K562 (cell line): ENCODE measurements around the gene HMGA1. TPM values are rescaled to one million over a fixed set of nuclear protein-coding genes. Genes with fewer than 3 reads are reported as not detected.

Experiments
- BCOR ChIP-seq: fragments of 450-650 bp; IDR thresholded peaks from 2 replicates; pipeline ENCODE4 v1.6.1; 2016
- CLOCK ChIP-seq: fragments of 250-450 bp; sonication (Bioruptor Pico); IDR thresholded peaks from 2 replicates; pipeline ENCODE4 v1.4.0; 2020; ENCODE audit warnings: mild to moderate bottlenecking, moderate library complexity, borderline replicate concordance
- CREBBP ChIP-seq: IDR thresholded peaks from one replicate; pipeline ENCODE4 v1.6.1; 2012; ENCODE audit warnings: low read depth, mild to moderate bottlenecking, control low read depth, inconsistent platforms, low read length
- ESRRA ChIP-seq: fragments of 450-650 bp; IDR thresholded peaks from 2 replicates; pipeline ENCODE4 v1.6.1; 2014; ENCODE audit warnings: low read depth, mild to moderate bottlenecking, moderate library complexity, borderline replicate concordance
- GABPB1 ChIP-seq: sonication (generic); formaldehyde crosslinking; IDR thresholded peaks from 2 replicates; pipeline ENCODE4 v1.8.0; 2022; ENCODE audit warnings: mild to moderate bottlenecking, missing genetic modification reagents
- HES1 ChIP-seq: fragments of 450-650 bp; IDR thresholded peaks from 2 replicates; pipeline ENCODE4 v1.6.1; 2016; ENCODE audit warnings: low read depth, mild to moderate bottlenecking, moderate library complexity
- HSF4 ChIP-seq: fragments of 250-450 bp; sonication (Bioruptor Pico); IDR thresholded peaks from 2 replicates; pipeline ENCODE4 v2.1.2; 2022; ENCODE audit warnings: mild to moderate bottlenecking, moderate library complexity, borderline replicate concordance
- MAZ ChIP-seq, 2 experiments: fragments of 450-650 bp in 1 of 2; sonication (generic) in 1 of 2; formaldehyde crosslinking; IDR thresholded peaks in 1 of 2; conservative IDR thresholded peaks in 1 of 2; 2 replicates each; pipeline versions ENCODE4 v1.4.0 to v1.5.0; 2020; ENCODE audit warnings: mild to moderate bottlenecking in 1 of 2, missing genetic modification reagents in 1 of 2
- MEF2A ChIP-seq: IDR thresholded peaks from 2 replicates; pipeline ENCODE4 v1.6.1; 2011; ENCODE audit warnings: low read depth, mild to moderate bottlenecking, low read length, moderate library complexity; ENCODE audit not compliant: control insufficient read depth
- NFE2L1 ChIP-seq: fragments of 450-650 bp; IDR thresholded peaks from 2 replicates; pipeline ENCODE4 v1.6.1; 2016; ENCODE audit warnings: missing genetic modification characterization, low read depth, mild to moderate bottlenecking, missing compliant biosample characterization, moderate library complexity, borderline replicate concordance
- NR2C2 ChIP-seq, 2 experiments: fragments of 200-800 bp in 1 of 2; sonication (Bioruptor generic) in 1 of 2; sonication (generic) in 1 of 2; formaldehyde crosslinking in 1 of 2; IDR thresholded peaks; 2 replicates each; pipeline versions ENCODE4 v1.6.1 to v1.8.0; 2016 to 2022; ENCODE audit warnings: mild to moderate bottlenecking in 1 of 2, missing compliant biosample characterization in 1 of 2, missing genetic modification characterization in 1 of 2, missing genetic modification reagents in 1 of 2
- OTX1 ChIP-seq: fragments of 450-650 bp; formaldehyde crosslinking; IDR thresholded peaks from 2 replicates; pipeline ENCODE4 v1.4.0; 2022; ENCODE audit warnings: mild to moderate bottlenecking
- PHF8 ChIP-seq: fragments of 200-600 bp; sonication (generic); IDR thresholded peaks from 2 replicates; pipeline ENCODE4 v1.6.1; 2012; ENCODE audit warnings: mixed run types, mild to moderate bottlenecking, inconsistent platforms, low read length, moderate library complexity, borderline replicate concordance
- PHTF2 ChIP-seq: fragments of 250-450 bp; sonication (Bioruptor Pico); IDR thresholded peaks from 2 replicates; pipeline ENCODE4 v1.5.0; 2021; ENCODE audit warnings: mild to moderate bottlenecking
- RAD51 ChIP-seq: fragments of 450-650 bp; IDR thresholded peaks from 2 replicates; pipeline ENCODE4 v1.7.1; 2016; ENCODE audit warnings: low read depth, mild to moderate bottlenecking, borderline replicate concordance
- SIRT6 ChIP-seq: IDR thresholded peaks from one replicate; pipeline ENCODE4 v1.6.1; 2012; ENCODE audit warnings: low read depth, mild to moderate bottlenecking, control low read depth, inconsistent platforms, low read length, moderate library complexity
- SMARCA4 ChIP-seq: fragments of 450-650 bp; IDR thresholded peaks from 2 replicates; pipeline ENCODE4 v1.6.1; 2016
- TBP ChIP-seq: optimal IDR thresholded peaks from 2 replicates; pipeline ENCODE3; 2011; ENCODE audit warnings: low read depth, low read length, improper control_type of control experiment
- UBTF ChIP-seq, 2 experiments: IDR thresholded peaks; 2 replicates each; pipeline ENCODE4 v1.6.1; 2012; ENCODE audit warnings: improper control_type of control experiment in 2 of 2, low read depth in 2 of 2, low read length in 2 of 2, borderline replicate concordance in 1 of 2
- ZBTB17 ChIP-seq: fragments of 450-650 bp; formaldehyde crosslinking; IDR thresholded peaks from 2 replicates; pipeline ENCODE4 v1.4.0; 2020; ENCODE audit warnings: mild to moderate bottlenecking
- ZNF134 ChIP-seq: fragments of 250-450 bp; sonication (Bioruptor Pico); conservative IDR thresholded peaks from 2 replicates; pipeline ENCODE4 v1.4.0; 2020
- ZNF444 ChIP-seq: fragments of 250-450 bp; sonication (Bioruptor Pico); IDR thresholded peaks from 2 replicates; pipeline ENCODE4 v1.4.0; 2020; ENCODE audit warnings: mild to moderate bottlenecking, moderate library complexity
- ZNF644 ChIP-seq: fragments of 200-800 bp; sonication (Bioruptor generic); IDR thresholded peaks from 2 replicates; pipeline ENCODE4 v1.6.1; 2016; ENCODE audit warnings: low read depth, missing genetic modification characterization, missing compliant biosample characterization
- polyA plus RNA-seq, 8 experiments: library from polyadenylated mRNA; depleted of rRNA in 4 of 8; stranded (reverse) in 5 of 8; unstranded in 3 of 8; fragments of >200 nt; fragmentation: Nextera tagmentation in 2 of 8; fragmentation: Illumina TruSeq in 1 of 8; extraction: Ambion mirVana in 2 of 8; extraction: Trizol in 1 of 8; gene quantifications; 2 replicates each; pipeline versions ENCODE4 v1.2.1 to v1.2.3, GENCODE V29; 2011 to 2014; ENCODE audit warnings: inconsistent platforms in 1 of 8, missing spikeins in 1 of 8
- total RNA-seq, 7 experiments: library from RNA; depleted of rRNA in 6 of 7; stranded (reverse); fragments of >200 nt in 6 of 7; fragmentation: Illumina TruSeq in 2 of 7; extraction: Trizol in 2 of 7; gene quantifications; 2 replicates each; pipeline versions ENCODE4 v1.2.1 to v1.2.3, GENCODE V29; 2011 to 2021; ENCODE audit warnings: low replicate concordance in 1 of 7

Gene HMGA1
- total and polyA plus RNA-seq, 9 of the 15 experiments (the other 6 are each of a cell fraction or from before 2014, with no cell fraction given), result 27.8 to 1,947 (median 594) TPM

GRCh38 chr6:34273242-34273805, 36.7 kb downstream of the HMGA1 start (continued):
- TF ChIP-seq ZNF134 (CRISPR knock-in tag) (peak; percentile 70), BCOR (0 out of 2 replicates have a peak, but pooled peaks have one; percentile 47), NR2C2 (CRISPR knock-in tag; IDR thresholded peaks at IDR 0.05) (no peak), NR2C2 (tag; IDR thresholded peaks at IDR 0.05) (peak; percentile 89), ZNF444 (CRISPR knock-in tag) (no peak), MEF2A (peak; percentile 51; the same call in 1 of the 2 replicates), TBP (peak; percentile 55), PHF8 (peak; percentile 21; the same call in 1 of the 2 replicates), OTX1 (CRISPR knock-in tag) (peak; percentile 44; the same call in 1 of the 2 replicates), ZBTB17 (CRISPR knock-in tag) (peak; percentile 72; the same call in 1 of the 2 replicates), HSF4 (CRISPR knock-in tag) (peak; percentile 78; the same call in 1 of the 2 replicates), CLOCK (CRISPR knock-in tag) (no peak), GABPB1 (CRISPR knock-in tag) (peak; percentile 84), NFE2L1 (tag) (no peak), MAZ (CRISPR knock-in tag; conservative IDR thresholded peaks at IDR 0.05 in 1 of 2, IDR thresholded peaks at IDR 0.05 in 1 of 2) (peak; percentile 81 to 85), HES1 (peak; percentile 80), CREBBP (no peak), SIRT6 (no peak), PHTF2 (CRISPR knock-in tag) (no peak), RAD51 (peak; percentile 61), ZNF644 (peak; percentile 76), SMARCA4 (peak; percentile 99), UBTF (IDR thresholded peaks at IDR 0.05; ENCODE audit: borderline replicate concordance in 1 of 2, low read depth in 2 of 2, low read length in 2 of 2) (peak in 1 of 2 experiments; percentile 83; a peak in 2 of 4 replicates), ESRRA (peak; percentile 77; the same call in 1 of the 2 replicates)
